OCI-LY3 (cell line): ENCODE data around the gene HASPIN.

ENCODE experiments used
- CTCF ChIP-seq: fragments of 200-600, 300-600 bp; sonication (generic); IDR thresholded peaks from 2 replicates; pipeline ENCODE4 v1.5.1; 2014; ENCODE audit warnings: antibody characterized with exemption, low read length, low read depth
- EZH2phosphoT487 ChIP-seq: fragments of 200-600 bp; shearing (Covaris generic); IDR thresholded peaks from 2 replicates; pipeline ENCODE4 v1.6.1; 2018; ENCODE audit warnings: antibody characterized with exemption, mixed run types, low read depth

GRCh38 chr17:3708366-3708765 lies 15.3 kb upstream of the HASPIN start:
- TF ChIP-seq CTCF (no peak), EZH2phosphoT487 (no peak)
